ENCODE data around the gene ABCG5. TPM values are rescaled to one million over a fixed set of nuclear protein-coding genes. Genes with fewer than 3 reads are reported as not detected.

Gene ABCG5
- total RNA-seq, 1 donor = not detected

DNA sequence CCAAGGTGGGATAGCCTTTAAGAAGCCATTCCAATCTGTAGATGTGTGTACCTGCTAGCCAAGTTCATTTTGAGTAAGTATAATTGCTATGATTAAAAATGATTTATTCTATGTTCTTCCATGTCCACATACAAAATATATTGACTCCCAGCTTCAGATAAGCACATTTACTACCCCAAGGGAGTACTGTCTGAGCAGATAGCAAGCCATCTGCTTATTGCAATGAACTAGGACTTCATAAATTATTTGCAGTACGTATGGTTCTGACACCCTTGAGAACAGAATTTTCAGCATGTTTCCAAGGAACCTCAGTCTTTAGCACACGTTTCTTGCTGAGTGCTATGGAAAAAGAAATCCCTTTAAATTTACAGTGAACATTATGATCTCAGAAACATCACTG, 28.2 kb downstream of the ABCG5 start:
- H3K4me2 ChIP-seq (ENCODE audit: insufficient read depth, low read length) = no peak overlapping the region
- no peaks in the 10 kb centered on the region for H3K9me3 ChIP-seq (ENCODE audit: low read depth, low read length)
- H2AFZ ChIP-seq (ENCODE audit: low read length) = no peak overlapping the region
- no peaks in the 10 kb centered on the region for H3K4me1 ChIP-seq (ENCODE audit: insufficient read depth, low read length)
- no peaks in the 10 kb centered on the region for H3K79me2 ChIP-seq (ENCODE audit: insufficient read depth, low read length)
- DNase-seq (ENCODE audit: insufficient read length, low spot score, missing footprints) = no peak
- no peaks in the 10 kb centered on the region for H3K27me3 ChIP-seq (ENCODE audit: insufficient read depth, low read length)
- no peak overlapping the region for H3K4me3 ChIP-seq (ENCODE audit: insufficient read depth, low read length)
- H3K27ac ChIP-seq (ENCODE audit: low read depth, low read length) = no peak overlapping the region
- TF ChIP-seq, protein P1, sequence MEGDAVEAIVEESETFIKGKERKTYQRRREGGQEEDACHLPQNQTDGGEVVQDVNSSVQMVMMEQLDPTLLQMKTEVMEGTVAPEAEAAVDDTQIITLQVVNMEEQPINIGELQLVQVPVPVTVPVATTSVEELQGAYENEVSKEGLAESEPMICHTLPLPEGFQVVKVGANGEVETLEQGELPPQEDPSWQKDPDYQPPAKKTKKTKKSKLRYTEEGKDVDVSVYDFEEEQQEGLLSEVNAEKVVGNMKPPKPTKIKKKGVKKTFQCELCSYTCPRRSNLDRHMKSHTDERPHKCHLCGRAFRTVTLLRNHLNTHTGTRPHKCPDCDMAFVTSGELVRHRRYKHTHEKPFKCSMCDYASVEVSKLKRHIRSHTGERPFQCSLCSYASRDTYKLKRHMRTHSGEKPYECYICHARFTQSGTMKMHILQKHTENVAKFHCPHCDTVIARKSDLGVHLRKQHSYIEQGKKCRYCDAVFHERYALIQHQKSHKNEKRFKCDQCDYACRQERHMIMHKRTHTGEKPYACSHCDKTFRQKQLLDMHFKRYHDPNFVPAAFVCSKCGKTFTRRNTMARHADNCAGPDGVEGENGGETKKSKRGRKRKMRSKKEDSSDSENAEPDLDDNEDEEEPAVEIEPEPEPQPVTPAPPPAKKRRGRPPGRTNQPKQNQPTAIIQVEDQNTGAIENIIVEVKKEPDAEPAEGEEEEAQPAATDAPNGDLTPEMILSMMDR (IDR thresholded peaks at IDR 0.05; ENCODE audit: extremely low read depth, low read depth, low read length) = no peak
- H3K36me3 ChIP-seq (ENCODE audit: insufficient read depth, low read length) = peaks cover 6% of the 10 kb centered on the region
- H4K20me1 ChIP-seq (ENCODE audit: insufficient read depth, low read length) = no peaks in the 10 kb centered on the region

GRCh38 chr2:43806719-43807031, 32.0 kb downstream of the ABCG5 start:
- no peaks in the 10 kb centered on the region for H3K27me3 ChIP-seq (ENCODE audit: insufficient read depth, low read length)
- H2AFZ ChIP-seq (ENCODE audit: low read length) = no peak overlapping the region
- no peaks in the 10 kb centered on the region for H4K20me1 ChIP-seq (ENCODE audit: insufficient read depth, low read length)
- H3K4me3 ChIP-seq (ENCODE audit: insufficient read depth, low read length) = no peak overlapping the region
- no peaks in the 10 kb centered on the region for H3K9me3 ChIP-seq (ENCODE audit: low read depth, low read length)
- H3K79me2 ChIP-seq (ENCODE audit: insufficient read depth, low read length) = no peaks in the 10 kb centered on the region
- TF ChIP-seq, protein P1 (IDR thresholded peaks at IDR 0.05; ENCODE audit: extremely low read depth, low read depth, low read length) = no peak
- no peak for DNase-seq (ENCODE audit: insufficient read length, low spot score, missing footprints)
- H3K4me2 ChIP-seq (ENCODE audit: insufficient read depth, low read length) = no peak overlapping the region
- H3K27ac ChIP-seq (ENCODE audit: low read depth, low read length) = no peak overlapping the region
- peaks cover 12% of the 10 kb centered on the region for H3K36me3 ChIP-seq (ENCODE audit: insufficient read depth, low read length)
- no peaks in the 10 kb centered on the region for H3K4me1 ChIP-seq (ENCODE audit: insufficient read depth, low read length)

DNA sequence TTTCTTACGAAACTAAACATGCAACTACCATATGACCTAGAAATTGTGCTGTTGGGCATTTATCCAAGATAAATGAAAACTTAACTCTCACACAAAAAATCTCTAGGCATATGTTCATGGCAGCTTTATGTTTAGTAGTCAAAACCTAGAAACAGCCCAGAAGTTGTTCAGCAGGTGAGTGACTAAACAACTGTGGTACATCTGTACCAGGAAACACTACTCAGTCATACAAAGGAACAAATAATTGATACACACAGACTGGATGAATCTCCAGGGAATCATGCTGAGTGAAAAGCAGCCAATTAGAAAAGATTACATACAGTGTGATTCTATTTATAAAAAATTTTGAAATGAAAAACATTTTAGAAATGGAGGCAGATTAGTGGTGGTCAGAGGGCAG, 35.5 kb downstream of the ABCG5 start:
- no peaks in the 10 kb centered on the region for H3K9me3 ChIP-seq (ENCODE audit: low read depth, low read length)
- H3K4me1 ChIP-seq (ENCODE audit: insufficient read depth, low read length) = no peaks in the 10 kb centered on the region
- no peak overlapping the region for H3K27ac ChIP-seq (ENCODE audit: low read depth, low read length)
- no peaks in the 10 kb centered on the region for H3K79me2 ChIP-seq (ENCODE audit: insufficient read depth, low read length)
- no peak for DNase-seq (ENCODE audit: insufficient read length, low spot score, missing footprints)
- H3K27me3 ChIP-seq (ENCODE audit: insufficient read depth, low read length) = no peaks in the 10 kb centered on the region
- no peaks in the 10 kb centered on the region for H4K20me1 ChIP-seq (ENCODE audit: insufficient read depth, low read length)
- H2AFZ ChIP-seq (ENCODE audit: low read length) = no peak overlapping the region
- H3K4me2 ChIP-seq (ENCODE audit: insufficient read depth, low read length) = no peak overlapping the region
- peaks cover 12% of the 10 kb centered on the region for H3K36me3 ChIP-seq (ENCODE audit: insufficient read depth, low read length)
- TF ChIP-seq, protein P1 (IDR thresholded peaks at IDR 0.05; ENCODE audit: extremely low read depth, low read depth, low read length) = no peak
- no peak overlapping the region for H3K4me3 ChIP-seq (ENCODE audit: insufficient read depth, low read length)

DNA sequence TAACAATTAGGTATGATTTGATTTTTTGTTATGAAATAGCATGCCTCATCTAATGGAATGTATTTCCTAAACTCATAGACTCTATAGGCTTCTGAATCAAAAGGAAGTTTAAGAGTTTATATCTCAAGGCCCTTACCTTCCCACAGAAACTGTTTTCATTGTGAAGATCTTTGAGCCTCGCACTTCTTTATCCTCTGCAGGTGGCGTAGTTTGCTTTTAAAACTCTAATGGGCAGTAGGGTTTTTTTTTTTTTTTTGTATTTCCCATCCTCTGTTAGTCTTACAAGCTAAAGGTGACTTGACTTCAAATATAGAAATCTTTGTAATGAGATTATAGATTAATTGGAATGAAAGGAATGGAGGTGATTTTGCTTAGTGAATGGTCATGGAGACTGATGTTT, 36.5 kb downstream of the ABCG5 start:
- H3K9me3 ChIP-seq (ENCODE audit: low read depth, low read length) = no peaks in the 10 kb centered on the region
- TF ChIP-seq, protein P1 (IDR thresholded peaks at IDR 0.05; ENCODE audit: extremely low read depth, low read depth, low read length) = no peak
- no peak overlapping the region for H3K4me3 ChIP-seq (ENCODE audit: insufficient read depth, low read length)
- H3K4me2 ChIP-seq (ENCODE audit: insufficient read depth, low read length) = no peak overlapping the region
- H3K4me1 ChIP-seq (ENCODE audit: insufficient read depth, low read length) = no peaks in the 10 kb centered on the region
- no peak overlapping the region for H3K27ac ChIP-seq (ENCODE audit: low read depth, low read length)
- H4K20me1 ChIP-seq (ENCODE audit: insufficient read depth, low read length) = no peaks in the 10 kb centered on the region
- peaks cover 12% of the 10 kb centered on the region for H3K36me3 ChIP-seq (ENCODE audit: insufficient read depth, low read length)
- DNase-seq (ENCODE audit: insufficient read length, low spot score, missing footprints) = no peak
- no peaks in the 10 kb centered on the region for H3K79me2 ChIP-seq (ENCODE audit: insufficient read depth, low read length)
- no peak overlapping the region for H2AFZ ChIP-seq (ENCODE audit: low read length)
- H3K27me3 ChIP-seq (ENCODE audit: insufficient read depth, low read length) = no peaks in the 10 kb centered on the region

Measured in osteoblast (primary cell).